ENCODE data around the gene RERG. TPM values are rescaled to one million over a fixed set of nuclear protein-coding genes. Genes with fewer than 3 reads are reported as not detected.

The RERG gene
- total RNA-seq, 3 donors from 2014 or later (not counting 1 experiment from before 2014, with no cell fraction given) = not detected

DNA sequence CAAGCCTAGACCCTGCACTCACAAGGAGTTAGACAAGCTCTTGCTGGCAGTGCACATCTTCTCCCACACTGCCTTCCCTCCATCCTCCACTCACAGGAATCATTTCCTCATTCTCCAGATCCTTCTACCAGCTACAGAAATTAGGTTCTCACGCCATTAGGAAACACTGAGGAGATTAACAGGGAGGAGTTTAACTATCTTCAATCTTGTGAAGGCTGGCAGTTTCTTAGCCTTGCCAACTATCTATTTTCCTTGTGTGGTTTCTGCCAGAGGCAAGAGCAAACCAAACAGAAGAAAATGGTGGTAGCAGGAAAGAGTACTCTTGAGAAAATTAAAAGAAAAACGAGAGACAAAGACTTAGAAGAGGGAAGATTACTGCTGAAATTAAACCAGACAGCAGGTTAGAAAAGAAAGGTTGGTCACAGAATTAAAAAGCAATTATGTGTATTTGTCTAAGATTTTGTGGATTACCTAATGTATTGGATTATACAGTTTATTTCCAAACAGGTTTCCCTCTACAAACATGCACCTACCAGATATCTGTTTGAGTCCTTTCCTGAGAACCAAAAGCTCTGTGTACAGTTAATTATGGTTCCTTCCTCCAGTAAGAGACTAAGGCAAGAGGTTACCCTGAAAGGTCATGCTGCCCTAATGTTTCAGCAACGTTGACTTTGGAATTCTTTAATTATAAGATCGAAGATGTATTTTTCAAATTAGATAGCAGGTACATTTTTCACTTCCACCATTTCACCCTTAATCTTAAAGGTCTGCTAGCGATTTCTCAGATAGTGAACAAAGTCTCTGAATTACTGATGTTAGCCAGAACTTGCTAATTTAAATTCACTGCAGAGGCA, 5.0 kb downstream of the RERG start:
- 64% methylated on average over 3 of the region's 5 CpGs for WGBS (ENCODE audit: insufficient coverage)
- Mint-ChIP-seq H3K27ac (no peak overlapping the region), H3K4me3 (no peak overlapping the region), H3K4me1 (peaks cover 5 to 8% of the 10 kb centered on the region in 2 donors), H3K36me3 (no peaks in the 10 kb centered on the region), H3K27me3 (ENCODE audit: low read depth in 2 of 2) (peaks cover 12 to 22% of the 10 kb centered on the region in 2 donors), H3K9me3 (no peaks in the 10 kb centered on the region)
- Histone ChIP-seq H3K27me3 (ENCODE audit: control insufficient read depth, insufficient read depth, low read length) (peaks cover 8% of the 10 kb centered on the region), H3K27ac (ENCODE audit: low read length) (no peak overlapping the region), H3K4me1 (ENCODE audit: control insufficient read depth, insufficient read depth, low read length) (peaks cover 5% of the 10 kb centered on the region), H3K9me3 (ENCODE audit: control insufficient read depth, insufficient read depth, low read length) (no peaks in the 10 kb centered on the region), H3K36me3 (ENCODE audit: control insufficient read depth, insufficient read depth, low read length) (no peaks in the 10 kb centered on the region), H3K4me3 (ENCODE audit: low read length) (no peak overlapping the region)
- intact Hi-C loops (cut with micrococcal nuclease) = no loop called here
- no peak for ATAC-seq
- no peak for DNase-seq
- TF ChIP-seq, protein P1, sequence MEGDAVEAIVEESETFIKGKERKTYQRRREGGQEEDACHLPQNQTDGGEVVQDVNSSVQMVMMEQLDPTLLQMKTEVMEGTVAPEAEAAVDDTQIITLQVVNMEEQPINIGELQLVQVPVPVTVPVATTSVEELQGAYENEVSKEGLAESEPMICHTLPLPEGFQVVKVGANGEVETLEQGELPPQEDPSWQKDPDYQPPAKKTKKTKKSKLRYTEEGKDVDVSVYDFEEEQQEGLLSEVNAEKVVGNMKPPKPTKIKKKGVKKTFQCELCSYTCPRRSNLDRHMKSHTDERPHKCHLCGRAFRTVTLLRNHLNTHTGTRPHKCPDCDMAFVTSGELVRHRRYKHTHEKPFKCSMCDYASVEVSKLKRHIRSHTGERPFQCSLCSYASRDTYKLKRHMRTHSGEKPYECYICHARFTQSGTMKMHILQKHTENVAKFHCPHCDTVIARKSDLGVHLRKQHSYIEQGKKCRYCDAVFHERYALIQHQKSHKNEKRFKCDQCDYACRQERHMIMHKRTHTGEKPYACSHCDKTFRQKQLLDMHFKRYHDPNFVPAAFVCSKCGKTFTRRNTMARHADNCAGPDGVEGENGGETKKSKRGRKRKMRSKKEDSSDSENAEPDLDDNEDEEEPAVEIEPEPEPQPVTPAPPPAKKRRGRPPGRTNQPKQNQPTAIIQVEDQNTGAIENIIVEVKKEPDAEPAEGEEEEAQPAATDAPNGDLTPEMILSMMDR (IDR thresholded peaks at IDR 0.05) = no peak

DNA sequence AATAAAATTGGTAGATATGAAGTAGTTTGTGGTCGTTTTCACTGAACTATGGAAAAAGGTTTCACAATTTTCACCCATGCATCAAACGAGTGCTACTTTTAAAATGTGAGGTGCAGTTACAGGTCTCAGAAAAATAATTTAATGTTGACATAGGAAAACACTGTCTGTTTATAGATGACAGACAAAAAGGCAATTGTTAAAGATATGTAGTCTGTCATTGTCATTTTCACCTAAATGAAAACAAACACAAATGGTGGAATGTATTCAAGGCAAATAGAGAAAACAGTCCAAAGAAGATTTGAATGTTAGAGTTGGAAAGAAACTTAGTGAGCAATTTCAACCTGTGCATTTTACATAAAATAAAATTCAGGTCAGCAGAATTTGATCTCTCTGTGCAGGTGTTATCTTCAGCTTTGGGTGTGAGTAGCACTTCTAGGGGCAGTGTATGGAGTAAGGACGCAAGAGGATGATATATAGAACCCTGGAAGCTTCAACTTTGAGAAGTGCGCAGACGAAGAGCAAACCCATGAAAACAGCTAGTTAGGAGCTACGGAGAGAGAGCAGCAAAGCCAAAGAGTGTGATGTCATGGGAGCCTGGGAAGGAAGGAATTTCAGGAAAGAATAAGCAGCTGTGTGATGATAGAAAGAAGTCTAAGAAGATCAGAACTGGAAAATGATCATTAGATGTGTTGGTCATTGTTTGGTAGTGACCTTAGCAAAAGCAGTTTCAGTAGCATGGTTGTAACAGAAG, 6.2 kb downstream of the RERG start:
- 81% methylated on average over 5 of the region's 6 CpGs for WGBS (ENCODE audit: insufficient coverage)
- Mint-ChIP-seq H3K36me3 (no peaks in the 10 kb centered on the region), H3K4me1 (no peaks in the 10 kb centered on the region), H3K27ac (no peak overlapping the region), H3K27me3 (ENCODE audit: low read depth in 2 of 2) (peaks cover 15 to 30% of the 10 kb centered on the region in 2 donors), H3K4me3 (no peak overlapping the region), H3K9me3 (no peaks in the 10 kb centered on the region)
- DNase-seq = no peak
- H3K27ac ChIP-seq (ENCODE audit: low read length) = no peak overlapping the region
- H3K4me3 ChIP-seq (ENCODE audit: low read length) = no peak overlapping the region
- no peak for ATAC-seq
- no peaks in the 10 kb centered on the region for H3K9me3 ChIP-seq (ENCODE audit: control insufficient read depth, insufficient read depth, low read length)
- H3K4me1 ChIP-seq (ENCODE audit: control insufficient read depth, insufficient read depth, low read length) = no peaks in the 10 kb centered on the region
- intact Hi-C loops (cut with micrococcal nuclease) = no loop called here
- TF ChIP-seq, protein P1 (IDR thresholded peaks at IDR 0.05) = no peak
- H3K27me3 ChIP-seq (ENCODE audit: control insufficient read depth, insufficient read depth, low read length) = peaks cover under 1% of the 10 kb centered on the region
- H3K36me3 ChIP-seq (ENCODE audit: control insufficient read depth, insufficient read depth, low read length) = no peaks in the 10 kb centered on the region

DNA sequence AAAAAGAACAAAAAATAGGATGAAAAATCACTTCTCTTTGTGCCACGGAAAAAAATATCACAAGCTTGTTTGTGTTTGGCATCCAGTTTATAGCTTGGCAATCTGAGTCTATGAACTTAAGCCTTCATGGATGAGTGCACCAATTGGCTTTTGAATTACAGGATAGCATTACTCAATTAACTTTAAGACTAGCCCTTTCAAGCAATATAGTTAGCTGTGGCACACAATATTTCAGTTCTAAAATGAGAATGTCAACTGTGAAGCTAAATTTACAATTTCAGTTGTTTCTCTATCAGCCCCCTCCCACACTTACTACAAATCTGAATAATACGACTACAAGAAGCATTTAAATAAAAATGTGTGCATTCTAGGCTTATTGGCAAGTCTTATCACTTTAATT, 8.3 kb downstream of the RERG start:
- no peaks in the 10 kb centered on the region for H3K4me1 Mint-ChIP-seq
- DNase-seq (no peak), ATAC-seq (no peak)
- intact Hi-C loops (cut with micrococcal nuclease) = no loop called here
- H3K36me3 ChIP-seq (ENCODE audit: control insufficient read depth, insufficient read depth, low read length) = no peaks in the 10 kb centered on the region
- no peaks in the 10 kb centered on the region for H3K9me3 Mint-ChIP-seq
- no peak overlapping the region for H3K27ac ChIP-seq (ENCODE audit: low read length)
- no peak overlapping the region for H3K27ac Mint-ChIP-seq
- TF ChIP-seq, protein P1 (IDR thresholded peaks at IDR 0.05) = no peak
- H3K4me3 ChIP-seq (ENCODE audit: low read length) = no peak overlapping the region
- no peaks in the 10 kb centered on the region for H3K4me1 ChIP-seq (ENCODE audit: control insufficient read depth, insufficient read depth, low read length)
- H3K4me3 Mint-ChIP-seq = no peak overlapping the region
- no peaks in the 10 kb centered on the region for H3K36me3 Mint-ChIP-seq
- H3K9me3 ChIP-seq (ENCODE audit: control insufficient read depth, insufficient read depth, low read length) = no peaks in the 10 kb centered on the region
- H3K27me3 Mint-ChIP-seq (ENCODE audit: low read depth in 2 of 2) = peaks cover 15 to 29% of the 10 kb centered on the region in 2 donors
- H3K27me3 ChIP-seq (ENCODE audit: control insufficient read depth, insufficient read depth, low read length) = peaks cover 3% of the 10 kb centered on the region
- WGBS (ENCODE audit: insufficient coverage) = 93% methylated on average over 1 of the region's 2 CpGs

All from natural killer cell (primary cell).